SU-DHL-6 (cell line): Measurements from ENCODE around the gene SBK1.
"Not testable (repeated sequence)": the region's sequence is repeated elsewhere in the genome, so short reads cannot be mapped to it uniquely, and the experiment has no call there.

Source experiments
- EZH2phosphoT487 ChIP-seq: fragments of 200-600 bp; sonication (generic), shearing (Covaris generic); conservative IDR thresholded peaks from 2 replicates; pipeline ENCODE4 v1.6.1; 2018; ENCODE audit warnings: mild to moderate bottlenecking, antibody characterized with exemption, low read length, moderate library complexity, mixed read lengths
- TF ChIP-seq, protein P1 (sequence below): fragments of 200-600 bp; sonication (generic); IDR thresholded peaks from one replicate; pipeline ENCODE4 v1.5.1; 2017; ENCODE audit warnings: antibody characterized with exemption, mild to moderate bottlenecking, low read length, moderate library complexity; ENCODE audit not compliant: insufficient read depth, poor library complexity, severe bottlenecking

GRCh38 chr16:28330232-28330631 lies 37.9 kb downstream of the SBK1 start:
- TF ChIP-seq, protein P1, sequence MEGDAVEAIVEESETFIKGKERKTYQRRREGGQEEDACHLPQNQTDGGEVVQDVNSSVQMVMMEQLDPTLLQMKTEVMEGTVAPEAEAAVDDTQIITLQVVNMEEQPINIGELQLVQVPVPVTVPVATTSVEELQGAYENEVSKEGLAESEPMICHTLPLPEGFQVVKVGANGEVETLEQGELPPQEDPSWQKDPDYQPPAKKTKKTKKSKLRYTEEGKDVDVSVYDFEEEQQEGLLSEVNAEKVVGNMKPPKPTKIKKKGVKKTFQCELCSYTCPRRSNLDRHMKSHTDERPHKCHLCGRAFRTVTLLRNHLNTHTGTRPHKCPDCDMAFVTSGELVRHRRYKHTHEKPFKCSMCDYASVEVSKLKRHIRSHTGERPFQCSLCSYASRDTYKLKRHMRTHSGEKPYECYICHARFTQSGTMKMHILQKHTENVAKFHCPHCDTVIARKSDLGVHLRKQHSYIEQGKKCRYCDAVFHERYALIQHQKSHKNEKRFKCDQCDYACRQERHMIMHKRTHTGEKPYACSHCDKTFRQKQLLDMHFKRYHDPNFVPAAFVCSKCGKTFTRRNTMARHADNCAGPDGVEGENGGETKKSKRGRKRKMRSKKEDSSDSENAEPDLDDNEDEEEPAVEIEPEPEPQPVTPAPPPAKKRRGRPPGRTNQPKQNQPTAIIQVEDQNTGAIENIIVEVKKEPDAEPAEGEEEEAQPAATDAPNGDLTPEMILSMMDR, result not testable (repeated sequence)
- TF ChIP-seq EZH2phosphoT487, result not testable (repeated sequence)
